GM19463 (cell line): ENCODE data around the gene PDE1A.
"Not testable (repeated sequence)": the region's sequence is repeated elsewhere in the genome, so short reads cannot be mapped to it uniquely, and the experiment has no call there.

Source experiments
- ATAC-seq: cut with Tn5 transposase; IDR thresholded peaks from one replicate; pipeline ENCODE4 v1.9.1; 2021; ENCODE audit warnings: mild to moderate bottlenecking, moderate library complexity; ENCODE audit not compliant: unreplicated experiment

The PDE1A gene

DNA sequence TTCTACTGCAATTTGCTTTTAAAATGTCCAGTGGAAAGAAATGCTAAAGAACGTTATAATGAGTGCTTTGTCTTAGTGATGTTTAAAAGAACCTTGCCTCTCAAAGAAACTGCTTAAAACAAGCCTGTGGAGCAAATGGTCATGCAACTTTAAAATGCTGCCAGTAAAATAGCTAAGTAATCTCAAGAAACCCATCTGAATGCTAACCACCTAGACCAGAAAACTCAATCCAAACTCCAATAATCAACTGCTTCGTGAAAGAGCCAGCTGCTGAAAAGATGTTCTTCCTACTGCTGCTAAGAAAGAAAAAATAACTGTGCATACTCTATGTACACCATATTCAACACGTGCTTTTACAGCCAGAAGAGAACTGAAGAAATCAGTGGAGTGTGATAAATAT, 145.6 kb downstream of the PDE1A start:
- ATAC-seq: no peak

GRCh38 chr2:182280118-182280517, 146.7 kb downstream of the PDE1A start:
- no peak for ATAC-seq

DNA sequence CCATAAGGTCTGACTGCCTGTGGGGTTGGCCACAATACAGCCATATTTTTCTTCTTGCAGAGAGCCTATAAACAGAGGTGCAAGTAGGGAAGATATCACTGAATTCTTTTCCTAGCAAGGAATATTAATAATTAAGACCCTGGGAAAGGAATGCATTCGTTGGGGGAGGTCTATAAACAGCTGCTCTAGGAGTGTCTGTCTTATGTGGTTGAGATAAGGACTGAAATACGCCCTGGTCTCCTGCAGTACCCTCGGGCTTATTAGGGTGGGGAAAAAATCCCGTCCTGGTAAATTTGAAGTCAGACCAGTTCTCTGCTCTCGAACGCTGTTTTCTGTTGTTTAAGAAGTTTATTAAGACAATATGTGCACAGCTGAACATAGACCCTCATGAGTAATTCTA, 150.2 kb downstream of the PDE1A start:
- ATAC-seq: not testable (repeated sequence)

DNA sequence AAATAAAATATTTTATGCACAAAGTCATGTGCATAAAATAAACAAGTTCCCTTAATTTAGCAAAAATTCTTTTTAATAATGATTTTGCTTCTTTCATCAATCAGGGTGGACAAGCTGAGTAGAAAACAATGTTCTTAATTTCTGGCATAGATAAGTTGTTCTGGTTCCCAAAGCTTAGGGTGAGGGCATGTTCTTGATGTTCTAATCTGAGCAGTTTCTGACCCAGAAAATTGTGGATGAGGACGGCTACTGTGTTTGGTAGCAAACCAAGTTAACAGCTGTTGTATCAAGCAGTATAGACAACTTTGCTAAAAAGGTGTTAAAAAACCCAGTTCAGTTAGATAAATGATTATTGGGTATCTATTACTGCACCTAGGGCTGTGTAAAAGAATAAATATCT, 158.9 kb downstream of the PDE1A start:
- ATAC-seq: no peak

DNA sequence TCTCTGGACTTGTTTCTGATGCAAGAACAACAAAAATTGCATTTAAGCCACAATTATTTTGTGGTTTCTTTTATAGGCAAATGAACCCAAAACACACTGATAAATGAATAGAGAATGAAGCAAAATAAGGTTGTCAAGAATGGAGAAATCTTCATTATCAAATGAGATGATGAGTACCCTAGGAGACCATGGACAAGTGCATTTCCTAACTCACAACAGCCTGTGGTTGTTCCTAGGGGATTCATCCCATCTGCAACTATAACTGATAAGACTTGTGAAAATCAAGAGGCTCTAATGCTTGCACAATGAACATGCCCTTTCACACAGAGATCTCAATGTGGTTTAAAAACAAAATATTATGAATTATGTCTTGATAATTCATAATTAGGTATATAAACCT, 159.9 kb downstream of the PDE1A start:
- no peak for ATAC-seq

GRCh38 chr2:182265718-182266117, 161.1 kb downstream of the PDE1A start:
- no peak for ATAC-seq

GRCh38 chr2:182261860-182262387, 164.9 kb downstream of the PDE1A start:
- ATAC-seq: no peak

- no peak for ATAC-seq
These were observed 167.1 kb downstream of the PDE1A start for GRCh38 chr2:182259629-182260150.

DNA sequence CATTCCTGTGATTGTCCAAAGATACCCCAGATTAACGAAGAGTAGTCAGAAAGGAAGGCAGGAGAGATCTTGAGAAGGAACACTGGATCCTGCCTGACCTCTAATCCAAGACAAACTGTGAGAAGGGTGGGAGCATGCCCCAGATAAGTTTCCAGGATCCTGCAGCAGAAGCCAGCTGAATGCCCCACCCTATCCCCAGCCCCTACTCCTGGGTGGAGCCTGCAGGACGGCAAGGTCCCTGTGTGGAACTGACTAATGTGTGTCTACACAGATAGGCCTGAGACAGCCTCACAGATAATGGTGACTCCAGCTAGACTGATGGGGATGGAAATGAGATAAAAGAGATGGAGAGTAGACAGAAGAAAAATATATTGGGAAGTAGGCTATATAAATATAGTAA, 174.3 kb downstream of the PDE1A start:
- no peak for ATAC-seq

DNA sequence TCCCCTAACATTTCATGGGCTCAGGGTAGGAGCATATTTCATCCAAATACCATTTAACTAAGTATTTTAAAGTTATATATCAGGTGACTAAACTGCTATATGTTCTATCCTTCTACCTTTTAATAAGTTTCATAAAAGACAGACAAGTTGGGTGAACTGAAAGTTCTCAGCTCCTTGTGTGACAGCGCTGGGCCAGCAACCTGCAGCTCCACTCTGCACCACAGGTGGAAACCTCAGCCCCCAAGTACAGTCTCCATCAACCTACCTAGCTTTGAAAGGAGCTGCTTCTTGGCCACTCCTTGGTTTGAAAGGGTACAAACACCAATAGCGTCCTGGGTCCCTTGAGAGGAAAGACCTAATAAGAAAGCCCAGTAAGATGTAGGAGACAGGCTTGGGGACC, 177.9 kb downstream of the PDE1A start:
- no peak for ATAC-seq

DNA sequence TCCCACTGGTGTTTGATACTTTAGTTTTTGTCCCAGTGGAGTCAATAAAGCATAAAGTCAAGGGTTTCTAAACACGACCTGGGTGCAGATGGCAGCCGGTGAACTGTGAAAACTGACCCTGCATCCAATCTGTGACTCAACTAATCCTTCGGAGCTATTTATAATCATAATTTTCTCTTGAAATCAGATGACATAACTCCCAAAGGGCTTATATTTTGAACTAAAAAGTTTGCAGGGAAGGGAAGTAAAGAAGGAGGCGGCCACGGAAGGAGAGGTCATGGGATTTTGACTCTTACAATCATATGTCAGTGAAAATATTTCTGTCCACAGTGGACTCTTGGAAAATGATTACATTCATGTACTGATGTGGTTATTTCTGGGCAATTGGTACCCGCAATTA, 178.5 kb downstream of the PDE1A start:
- no peak for ATAC-seq

GRCh38 chr2:182247831-182248230, 179.0 kb downstream of the PDE1A start:
- no peak for ATAC-seq

- peak; percentile 63 for ATAC-seq
These were observed 180.9 kb downstream of the PDE1A start for GRCh38 chr2:182245963-182246362.

DNA sequence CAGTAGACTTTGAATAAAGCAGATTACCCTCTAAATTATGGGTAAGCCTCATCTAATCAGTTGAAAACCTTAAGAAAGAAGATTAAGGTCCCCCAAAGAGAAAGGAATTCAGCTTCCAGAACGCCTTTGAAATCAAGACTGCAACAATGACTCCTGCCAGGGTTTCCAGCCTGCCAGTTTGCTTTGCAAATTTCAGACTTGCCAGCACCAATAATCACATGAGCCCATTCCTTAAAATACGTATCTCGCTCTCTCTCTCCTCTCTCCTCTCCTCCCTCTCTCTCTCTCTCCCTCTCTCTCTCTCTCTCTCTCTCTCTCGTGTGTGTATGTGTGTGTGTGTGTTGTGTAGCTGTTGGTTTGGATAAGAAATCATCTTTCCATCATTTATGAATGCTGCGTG, 184.2 kb downstream of the PDE1A start:
- ATAC-seq: no peak

- ATAC-seq: no peak
These were observed 184.9 kb downstream of the PDE1A start for GRCh38 chr2:182241936-182242335.

GRCh38 chr2:182240862-182241371, 185.9 kb downstream of the PDE1A start:
- ATAC-seq: peak; percentile 100

- ATAC-seq: no peak
These were observed 196.3 kb downstream of the PDE1A start for GRCh38 chr2:182230561-182230960.

DNA sequence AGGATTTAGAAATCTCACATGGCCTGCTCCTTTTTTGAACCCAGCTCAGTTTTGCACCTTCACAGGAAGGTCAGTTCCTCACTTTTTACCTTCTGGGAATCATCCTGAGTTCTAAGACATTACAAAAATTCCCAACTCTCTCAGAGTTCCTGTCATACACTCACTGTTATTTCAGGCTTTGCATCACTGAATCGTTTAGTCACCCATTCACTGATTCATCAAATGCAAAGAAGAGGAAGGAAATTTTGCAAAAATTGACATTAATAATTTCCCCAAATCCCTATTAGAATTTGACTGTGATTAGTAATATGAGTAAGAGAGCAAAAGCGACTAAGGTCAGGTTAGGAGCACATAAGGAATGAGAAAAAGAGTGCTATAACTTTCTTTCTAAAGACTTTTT, 197.5 kb downstream of the PDE1A start:
- ATAC-seq: no peak

DNA sequence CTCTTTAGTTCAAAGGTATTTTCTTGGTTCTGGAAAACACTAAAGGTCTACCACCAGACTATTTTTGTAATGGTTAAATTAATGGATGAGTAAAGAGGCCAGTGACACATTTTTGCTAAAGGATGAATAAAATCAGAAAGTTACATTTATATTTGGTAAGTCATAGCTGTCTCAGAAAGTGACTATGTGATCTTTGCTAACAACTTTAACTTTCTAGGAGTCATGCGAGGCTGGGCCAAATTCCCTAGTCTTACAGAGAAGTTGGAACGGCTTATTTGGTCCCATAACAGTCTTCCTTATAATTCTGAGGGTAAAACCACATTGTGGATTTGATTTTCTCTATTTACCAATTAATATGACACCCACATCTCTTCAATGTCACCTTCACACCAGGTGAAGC, 198.1 kb downstream of the PDE1A start:
- no peak for ATAC-seq

GRCh38 chr2:182228073-182228473, 198.8 kb downstream of the PDE1A start:
- no peak for ATAC-seq

GRCh38 chr2:182226807-182227206, 200.0 kb downstream of the PDE1A start:
- no peak for ATAC-seq

DNA sequence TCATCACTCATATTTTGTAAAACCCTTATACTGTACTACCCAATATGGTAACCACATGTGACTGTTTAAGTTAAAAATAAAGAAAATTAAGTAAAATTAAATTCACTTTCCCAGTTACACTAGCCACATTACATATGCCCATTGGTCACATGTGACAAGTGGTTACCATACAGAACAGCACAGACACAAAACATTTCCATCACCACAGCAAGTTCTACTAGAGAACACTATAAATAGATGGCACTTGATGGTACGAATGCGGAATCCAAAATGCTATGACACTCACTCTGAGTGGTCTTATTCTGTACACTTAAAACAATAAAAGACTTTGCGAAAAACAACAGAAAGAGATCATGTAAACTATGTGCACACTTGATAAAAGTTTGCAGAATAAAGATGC, 202.2 kb downstream of the PDE1A start:
- no peak for ATAC-seq

DNA sequence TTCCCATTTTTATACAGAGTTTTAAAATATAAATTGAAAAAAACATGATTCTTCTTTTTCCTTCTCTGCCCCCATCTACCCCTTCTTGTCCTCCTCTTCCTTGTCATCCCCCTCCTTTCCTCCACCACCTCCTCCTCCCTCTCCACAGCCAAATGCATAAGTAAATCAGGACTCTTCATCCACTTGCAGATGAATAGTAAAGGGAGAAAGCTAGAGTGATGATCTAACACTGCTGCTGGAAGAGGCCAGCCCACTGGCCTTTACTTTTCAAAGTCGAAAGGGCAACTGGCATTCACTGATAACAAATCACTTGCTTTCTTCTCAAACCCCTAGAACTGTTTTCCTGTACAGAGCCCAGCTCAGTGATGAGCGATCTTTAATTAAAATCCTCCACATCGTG, 205.8 kb downstream of the PDE1A start:
- no peak for ATAC-seq
